A549 (cell line): ENCODE results near the gene GRM4. TPM values are rescaled to one million over a fixed set of nuclear protein-coding genes. Genes with fewer than 3 reads are reported as not detected.
A peak's percentile ranks its signal among the peaks of the same experiment; 100 is the strongest.

ENCODE experiments used
- ATAC-seq, 2 experiments: fragments of 200-7000 bp in 1 of 2; fragments of >200 bp in 1 of 2; cut with Nextera tagmentation in 1 of 2; cut with Tn5 transposase in 1 of 2; 3 replicates each; pipeline versions ENCODE4 v1.8.0 to v1.9.1; 2018 to 2020; ENCODE audit warnings: mild to moderate bottlenecking in 1 of 2, moderate library complexity in 1 of 2
- CTCF ChIA-PET: fragments of 300-600 bp; sonication (Branson Sonifier 250); formaldehyde crosslinking; extraction: SDS; loops from one replicate; lab custom pipeline; 2021; ENCODE audit warnings: antibody characterized with exemption, inconsistent platforms; lab: Yijun Ruan, JAX
- POLR2A ChIA-PET: fragments of 350-600 bp; formaldehyde crosslinking; extraction: SDS; loops from one replicate; lab custom pipeline; 2021; ENCODE audit warnings: antibody characterized with exemption, inconsistent platforms; lab: Yijun Ruan, JAX
- DNase-seq, 2 experiments: peaks; one replicate each; pipeline versions ENCODE4 v3.0.0 to v3.0.0-alpha.2; 2011 to 2016; ENCODE audit warnings: low read depth in 1 of 2, low spot score in 1 of 2
- FAIRE-seq: peaks from 2 replicates; lab custom pipeline; 2011; peaks lifted over from hg19 to GRCh38; lab: Jason Lieb, UNC
- H3K27ac ChIP-seq, 2 experiments: fragments of >200 bp; sonication (Bioruptor Twin); formaldehyde crosslinking; 3 replicates each; pipeline ENCODE4 v1.5.1; 2016 to 2017
- H3K4me1 ChIP-seq: fragments of >200 bp; sonication (Bioruptor Twin); formaldehyde crosslinking; 3 replicates; pipeline ENCODE4 v1.6.1; 2016
- H3K4me2 ChIP-seq: fragments of >200 bp; sonication (Bioruptor Twin); formaldehyde crosslinking; 3 replicates; pipeline ENCODE4 v1.6.1; 2016
- H3K4me3 ChIP-seq: fragments of >200 bp; sonication (Bioruptor Twin); formaldehyde crosslinking; 3 replicates; pipeline ENCODE4 v1.5.1; 2016
- H3K9me3 ChIP-seq: fragments of >200 bp; sonication (Bioruptor Twin); formaldehyde crosslinking; 3 replicates; pipeline ENCODE4 v1.6.1; 2016
- CBX2 ChIP-seq: fragments of 200-600 bp; sonication (generic); IDR thresholded peaks from 2 replicates; pipeline ENCODE4 v1.6.1; 2016; ENCODE audit warnings: low read depth, mild to moderate bottlenecking, borderline replicate concordance
- CHD4 ChIP-seq: fragments of 200-600 bp; sonication (generic); IDR thresholded peaks from 2 replicates; pipeline ENCODE4 v1.6.1; 2016; ENCODE audit warnings: antibody characterized with exemption, mild to moderate bottlenecking, borderline replicate concordance
- EP300 ChIP-seq, 2 experiments: fragments of >200 bp; sonication (Bioruptor Twin); formaldehyde crosslinking; IDR thresholded peaks; 2 replicates in 1 of 2; 3 replicates in 1 of 2; pipeline ENCODE4 v1.6.1; 2016 to 2017
- ESRRA ChIP-seq: fragments of 150-350 bp; IDR thresholded peaks from 2 replicates; pipeline ENCODE4 v1.6.1; 2014; ENCODE audit warnings: mild to moderate bottlenecking, low read length, borderline replicate concordance
- FOSL2 ChIP-seq, 2 experiments: fragments of 450-650 bp in 1 of 2; fragments of >200 bp in 1 of 2; sonication (Bioruptor Twin) in 1 of 2; formaldehyde crosslinking; IDR thresholded peaks; 2 replicates each; pipeline versions ENCODE4 v1.5.0 to v1.6.1; 2016 to 2020; ENCODE audit warnings: mild to moderate bottlenecking in 1 of 2, moderate library complexity in 1 of 2
- GATA3 ChIP-seq: IDR thresholded peaks from 2 replicates; pipeline ENCODE4 v1.6.1; 2012; ENCODE audit warnings: borderline replicate concordance
- MAFK ChIP-seq: fragments of 450-650 bp; IDR thresholded peaks from 2 replicates; pipeline ENCODE4 v1.6.1; 2014; ENCODE audit not compliant: partially characterized antibody
- MAZ ChIP-seq: fragments of 150-350 bp; IDR thresholded peaks from 2 replicates; pipeline ENCODE4 v1.6.1; 2014; ENCODE audit warnings: antibody characterized with exemption, low read depth, low read length, borderline replicate concordance
- NFE2L2 ChIP-seq: fragments of 150-350 bp; conservative IDR thresholded peaks from 2 replicates; pipeline ENCODE4 v1.6.1; 2014; ENCODE audit warnings: low read length
- POLR2A ChIP-seq: IDR thresholded peaks from 2 replicates; pipeline ENCODE4 v1.6.1; 2012; ENCODE audit warnings: mild to moderate bottlenecking, low read length
- POLR2AphosphoS2 ChIP-seq: conservative IDR thresholded peaks from 2 replicates; pipeline ENCODE4 v1.6.1; 2012; ENCODE audit warnings: low read length, improper control_type of control experiment, inconsistent platforms
- RAD21 ChIP-seq, 2 experiments: fragments of >200 bp in 1 of 2; sonication (Bioruptor Twin) in 1 of 2; formaldehyde crosslinking in 1 of 2; IDR thresholded peaks in 1 of 2; conservative IDR thresholded peaks in 1 of 2; 2 replicates in 1 of 2; 3 replicates in 1 of 2; pipeline ENCODE4 v1.6.1; 2012 to 2018; ENCODE audit warnings: inconsistent platforms in 1 of 2
- RFX5 ChIP-seq: fragments of 450-650 bp; IDR thresholded peaks from 2 replicates; pipeline ENCODE4 v1.7.1; 2014; ENCODE audit warnings: antibody characterized with exemption, mild to moderate bottlenecking, moderate library complexity
- TFCP2L1 ChIP-seq: fragments of 250-450 bp; sonication (Bioruptor Pico); IDR thresholded peaks from 2 replicates; pipeline ENCODE4 v1.5.0; 2021; ENCODE audit warnings: mild to moderate bottlenecking
- ZFP36 ChIP-seq: fragments of 450-650 bp; IDR thresholded peaks from 2 replicates; pipeline ENCODE4 v1.6.1; 2014; ENCODE audit warnings: borderline replicate concordance; ENCODE audit not compliant: partially characterized antibody
- whole genome bisulfite sequencing: methylation state at CpG from one replicate; pipeline ENCODE4 v1.1.6; 2017; ENCODE audit errors: missing lambda C conversion rate; 5-methylcytosine and 5-hydroxymethylcytosine counted together
- polyA minus RNA-seq: library from RNA; depleted of rRNA, polyadenylated mRNA; stranded (reverse); fragments of >200 nt; gene quantifications from 2 replicates; pipeline ENCODE4 v1.2.3, GENCODE V29; 2011; rRNA and poly(A)+ RNA removed
- polyA plus RNA-seq, 4 experiments: library from polyadenylated mRNA; depleted of rRNA in 3 of 4; stranded (reverse); fragments of >200 nt; fragmentation: RNase III in 1 of 4; extraction: RNeasy Plus Mini Kit Qiagen cat#74134 plus additional on column Dnase treatment in 1 of 4; gene quantifications; 2 replicates in 3 of 4; 3 replicates in 1 of 4; pipeline ENCODE4 v1.2.3, GENCODE V29; 2011 to 2017
- TF ChIP-seq, protein P1 (sequence below): IDR thresholded peaks from 2 replicates; pipeline ENCODE4 v1.6.1; 2012
- TF ChIP-seq, protein P2 (sequence below): fragments of >200 bp; sonication (Bioruptor Twin); formaldehyde crosslinking; IDR thresholded peaks from 3 replicates; pipeline ENCODE4 v1.6.1; 2016
- TF ChIP-seq, protein P3 (sequence below): fragments of 250-450 bp; sonication (Bioruptor Pico); IDR thresholded peaks from 2 replicates; pipeline ENCODE4 v1.5.0; 2020; ENCODE audit warnings: low read depth, mild to moderate bottlenecking, moderate library complexity
- TF ChIP-seq, protein P4 (sequence below): fragments of >200 bp; sonication (Bioruptor Twin); formaldehyde crosslinking; IDR thresholded peaks from 2 replicates; pipeline ENCODE4 v1.6.1; 2016
- TF ChIP-seq, protein P5 (sequence below): fragments of 200-600 bp; sonication (generic); IDR thresholded peaks from 2 replicates; pipeline ENCODE4 v1.6.1; 2016; ENCODE audit warnings: antibody characterized with exemption, mild to moderate bottlenecking, moderate library complexity
- TF ChIP-seq, protein P6 (sequence below): fragments of 450-650 bp; IDR thresholded peaks from 2 replicates; pipeline ENCODE4 v1.6.1; 2014; ENCODE audit warnings: antibody characterized with exemption

The GRM4 gene
- polyA plus RNA-seq (2011; rRNA removed) (0.03 and 0.05 TPM in 2 replicates), polyA plus RNA-seq (2017; fragmentation: RNase III; extraction: RNeasy Plus Mini Kit Qiagen cat#74134 plus additional on column Dnase treatment) (0.05 to 0.13 TPM (median 0.07 TPM) in 3 replicates), polyA minus RNA-seq (0.05 and 0.08 TPM in 2 replicates)
- 0.03 TPM in 2 replicates for polyA plus RNA-seq (2012; cell fraction: cytosol; rRNA removed)
- 0.18 and 0.21 TPM in 2 replicates for polyA plus RNA-seq (2012; cell fraction: nucleus; rRNA removed)

DNA sequence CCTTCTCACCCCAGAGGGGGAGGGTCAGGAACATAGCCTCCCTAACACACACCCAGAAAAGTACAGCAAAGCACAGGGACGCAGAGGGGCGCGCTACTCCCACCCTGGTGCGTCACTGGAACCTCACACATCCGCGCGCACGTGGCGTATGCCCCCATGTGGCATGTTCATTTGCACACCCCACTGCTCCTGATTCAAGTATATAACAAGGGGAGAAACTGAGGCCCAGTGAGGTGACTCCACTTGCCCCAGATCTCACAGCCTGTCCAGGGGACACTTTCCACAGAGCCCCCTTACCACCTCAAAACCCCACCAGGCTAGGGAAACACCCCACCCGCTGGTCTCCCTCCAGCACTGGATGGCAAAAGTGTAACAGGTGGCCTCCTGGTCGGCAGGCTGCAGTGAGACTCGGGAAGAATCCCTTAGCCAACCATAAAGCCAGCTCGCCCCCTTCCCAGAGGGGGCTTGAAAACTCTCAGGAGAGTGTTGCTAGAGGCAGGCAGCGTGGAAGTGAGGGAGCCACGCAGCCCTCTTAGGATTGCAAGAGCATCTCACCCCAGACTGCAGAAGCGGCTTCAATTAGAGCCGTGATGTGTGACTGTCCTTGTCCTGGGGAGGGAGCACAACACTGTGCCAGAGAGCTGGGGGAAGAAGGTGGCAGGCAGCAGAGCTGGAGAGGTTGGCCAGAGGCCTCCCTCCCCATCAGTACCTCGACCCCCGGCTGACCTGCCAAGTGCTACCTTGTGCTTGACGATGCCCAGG, at the start of gene GRM4:
TSS of gene GRM4 (minus strand) at position 67 of the 762 bp plus-strand sequence. CDS start 12,591 bp downstream, outside the sequence.
- Histone ChIP-seq H3K27ac (peak within 1 kb of the TSS in 1 of 2 experiments; percentile 68; a peak in 3 of 6 replicates), H3K9me3 (no peaks in the 10 kb centered on the region), H3K4me1 (peaks cover 10% of the 10 kb centered on the region; the same call in 1 of the 3 replicates), H3K4me3 (peak within 1 kb of the TSS; percentile 48), H3K4me2 (peak within 1 kb of the TSS; percentile 100)
- TF ChIP-seq TFCP2L1 (no peak), CHD4 (no peak)
- TF ChIP-seq, protein P1, sequence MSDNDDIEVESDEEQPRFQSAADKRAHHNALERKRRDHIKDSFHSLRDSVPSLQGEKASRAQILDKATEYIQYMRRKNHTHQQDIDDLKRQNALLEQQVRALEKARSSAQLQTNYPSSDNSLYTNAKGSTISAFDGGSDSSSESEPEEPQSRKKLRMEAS = 0 out of 2 replicates have a peak, but pooled peaks have one; percentile 28
- WGBS = 86% methylated on average over 15 of the region's 20 CpGs
- FAIRE-seq (no peak), DNase-seq (no peak), ATAC-seq (no peak)
- ChIA-PET CTCF (interaction anchor here (0.5 to 4.0 kb wide), 14 partner anchors 9 to 606 kb away, joined by 3 to 26 read pairs (median 6); partner anchors contain the start of gene UQCC2), POLR2A (interaction anchor here (1.0 kb wide), 1 partner anchor 373 kb away, joined by 3 read pairs; no protein-coding TSS in a partner anchor)

DNA sequence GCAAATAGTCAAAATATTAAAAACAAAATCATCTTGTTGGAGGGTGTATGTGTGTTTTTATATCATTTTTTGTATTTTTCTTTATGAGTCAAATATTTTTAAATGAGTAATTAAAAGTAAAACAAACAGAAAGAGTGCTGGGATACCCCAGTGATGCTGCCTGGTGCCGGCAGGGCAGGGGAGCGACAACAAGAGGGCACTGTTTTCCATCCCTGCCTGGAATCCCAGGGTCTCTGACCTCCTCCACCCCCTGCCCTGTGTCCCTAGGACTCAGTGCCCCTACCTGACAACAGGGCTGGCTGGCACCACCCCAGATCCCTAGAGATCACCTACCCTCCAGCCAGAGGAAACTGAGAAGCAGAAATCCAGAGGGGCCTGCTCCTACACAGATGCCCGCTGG, 48.9 kb upstream of the GRM4 start:
- Histone ChIP-seq H3K4me3 (no peak overlapping the region), H3K9me3 (no peaks in the 10 kb centered on the region), H3K4me2 (no peak overlapping the region), H3K4me1 (no peaks in the 10 kb centered on the region), H3K27ac (no peak overlapping the region)
- no peak for ATAC-seq
- no peak for FAIRE-seq
- no peak for DNase-seq
- CTCF ChIA-PET = interaction anchor here (2.5 to 3.7 kb wide), 3 partner anchors 10 to 42 kb away, joined by 11 to 37 read pairs (median 32); partner anchors contain the start of gene HMGA1
- TF ChIP-seq, protein P2, sequence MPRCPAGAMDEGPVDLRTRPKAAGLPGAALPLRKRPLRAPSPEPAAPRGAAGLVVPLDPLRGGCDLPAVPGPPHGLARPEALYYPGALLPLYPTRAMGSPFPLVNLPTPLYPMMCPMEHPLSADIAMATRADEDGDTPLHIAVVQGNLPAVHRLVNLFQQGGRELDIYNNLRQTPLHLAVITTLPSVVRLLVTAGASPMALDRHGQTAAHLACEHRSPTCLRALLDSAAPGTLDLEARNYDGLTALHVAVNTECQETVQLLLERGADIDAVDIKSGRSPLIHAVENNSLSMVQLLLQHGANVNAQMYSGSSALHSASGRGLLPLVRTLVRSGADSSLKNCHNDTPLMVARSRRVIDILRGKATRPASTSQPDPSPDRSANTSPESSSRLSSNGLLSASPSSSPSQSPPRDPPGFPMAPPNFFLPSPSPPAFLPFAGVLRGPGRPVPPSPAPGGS = no peak
- TF ChIP-seq GATA3 = no peak
- TF ChIP-seq POLR2A = no peak
- TF ChIP-seq EP300 (IDR thresholded peaks at IDR 0.05) = no peak
- TF ChIP-seq POLR2AphosphoS2 = no peak
- TF ChIP-seq RAD21 (conservative IDR thresholded peaks at IDR 0.05 in 1 of 2, IDR thresholded peaks at IDR 0.05 in 1 of 2) = 0 out of 5 replicates have a peak, but pooled peaks of 1 of the 2 experiments have one; percentile 13
- TF ChIP-seq, protein P3, sequence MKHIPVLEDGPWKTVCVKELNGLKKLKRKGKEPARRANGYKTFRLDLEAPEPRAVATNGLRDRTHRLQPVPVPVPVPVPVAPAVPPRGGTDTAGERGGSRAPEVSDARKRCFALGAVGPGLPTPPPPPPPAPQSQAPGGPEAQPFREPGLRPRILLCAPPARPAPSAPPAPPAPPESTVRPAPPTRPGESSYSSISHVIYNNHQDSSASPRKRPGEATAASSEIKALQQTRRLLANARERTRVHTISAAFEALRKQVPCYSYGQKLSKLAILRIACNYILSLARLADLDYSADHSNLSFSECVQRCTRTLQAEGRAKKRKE (CRISPR knock-in tag) = no peak
- 82% methylated on average over 2 of the region's 3 CpGs for WGBS
- POLR2A ChIA-PET = interaction anchor here (2.8 kb wide), 1 partner anchor 42 kb away, joined by 14 read pairs; the partner anchor contains the start of gene HMGA1

DNA sequence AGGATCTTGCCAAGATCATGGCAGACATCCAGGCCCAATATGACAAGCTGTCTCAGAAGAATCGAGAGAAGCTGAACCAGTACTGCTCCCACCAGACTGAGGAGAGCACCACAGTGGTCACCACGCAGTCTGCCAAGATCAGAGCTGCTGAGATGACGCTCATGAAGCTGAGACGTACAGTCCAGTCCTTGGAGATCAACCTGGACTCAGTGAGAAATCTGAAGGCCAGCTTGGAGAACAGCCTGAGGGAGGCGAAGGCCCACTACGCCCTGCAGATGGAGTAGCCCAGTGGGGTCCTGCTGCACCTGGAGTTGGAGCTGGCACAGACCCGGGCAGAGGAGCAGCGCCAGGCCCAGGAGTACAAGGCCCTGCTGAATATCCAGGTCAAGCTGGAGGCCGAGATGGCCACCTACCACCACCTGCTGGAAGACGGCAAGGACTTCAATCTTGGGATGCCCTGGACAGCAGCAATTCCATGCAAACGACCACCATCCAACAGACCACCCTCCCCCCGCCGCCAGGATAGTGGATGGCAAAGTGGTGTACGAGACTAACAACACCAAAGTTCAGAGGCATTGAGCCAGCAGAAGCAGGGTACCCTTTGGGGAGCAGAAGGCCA, 44.7 kb upstream of the GRM4 start:
- DNase-seq (no peak), FAIRE-seq (no peak), ATAC-seq (no peak; a peak in 1 of 6 replicates)
- Histone ChIP-seq H3K27ac (no peak overlapping the region), H3K4me3 (no peak overlapping the region), H3K4me1 (no peaks in the 10 kb centered on the region), H3K9me3 (no peaks in the 10 kb centered on the region), H3K4me2 (no peak overlapping the region)
- CTCF ChIA-PET = interaction anchor here (0.6 to 1.9 kb wide), 7 partner anchors 10 to 136 kb away, joined by 3 to 7 read pairs (median 4); no protein-coding TSS in a partner anchor
- WGBS = 48% methylated on average over 4 of the region's 14 CpGs
- POLR2A ChIA-PET = interaction anchor here (0.6 kb wide), 1 partner anchor 527 kb away, joined by 3 read pairs; no protein-coding TSS in a partner anchor
- TF ChIP-seq, protein P4, sequence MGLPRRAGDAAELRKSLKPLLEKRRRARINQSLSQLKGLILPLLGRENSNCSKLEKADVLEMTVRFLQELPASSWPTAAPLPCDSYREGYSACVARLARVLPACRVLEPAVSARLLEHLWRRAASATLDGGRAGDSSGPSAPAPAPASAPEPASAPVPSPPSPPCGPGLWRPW = no peak
- TF ChIP-seq MAZ (no peak), CBX2 (no peak), TFCP2L1 (no peak), ZFP36 (no peak), NFE2L2 (no peak), ESRRA (no peak), FOSL2 (IDR thresholded peaks at IDR 0.05) (no peak), FOSL2 (CRISPR knock-in tag; IDR thresholded peaks at IDR 0.05) (no peak), RFX5 (no peak), MAFK (no peak), CHD4 (no peak)
- TF ChIP-seq, protein P1 = no peak
- TF ChIP-seq, protein P5, sequence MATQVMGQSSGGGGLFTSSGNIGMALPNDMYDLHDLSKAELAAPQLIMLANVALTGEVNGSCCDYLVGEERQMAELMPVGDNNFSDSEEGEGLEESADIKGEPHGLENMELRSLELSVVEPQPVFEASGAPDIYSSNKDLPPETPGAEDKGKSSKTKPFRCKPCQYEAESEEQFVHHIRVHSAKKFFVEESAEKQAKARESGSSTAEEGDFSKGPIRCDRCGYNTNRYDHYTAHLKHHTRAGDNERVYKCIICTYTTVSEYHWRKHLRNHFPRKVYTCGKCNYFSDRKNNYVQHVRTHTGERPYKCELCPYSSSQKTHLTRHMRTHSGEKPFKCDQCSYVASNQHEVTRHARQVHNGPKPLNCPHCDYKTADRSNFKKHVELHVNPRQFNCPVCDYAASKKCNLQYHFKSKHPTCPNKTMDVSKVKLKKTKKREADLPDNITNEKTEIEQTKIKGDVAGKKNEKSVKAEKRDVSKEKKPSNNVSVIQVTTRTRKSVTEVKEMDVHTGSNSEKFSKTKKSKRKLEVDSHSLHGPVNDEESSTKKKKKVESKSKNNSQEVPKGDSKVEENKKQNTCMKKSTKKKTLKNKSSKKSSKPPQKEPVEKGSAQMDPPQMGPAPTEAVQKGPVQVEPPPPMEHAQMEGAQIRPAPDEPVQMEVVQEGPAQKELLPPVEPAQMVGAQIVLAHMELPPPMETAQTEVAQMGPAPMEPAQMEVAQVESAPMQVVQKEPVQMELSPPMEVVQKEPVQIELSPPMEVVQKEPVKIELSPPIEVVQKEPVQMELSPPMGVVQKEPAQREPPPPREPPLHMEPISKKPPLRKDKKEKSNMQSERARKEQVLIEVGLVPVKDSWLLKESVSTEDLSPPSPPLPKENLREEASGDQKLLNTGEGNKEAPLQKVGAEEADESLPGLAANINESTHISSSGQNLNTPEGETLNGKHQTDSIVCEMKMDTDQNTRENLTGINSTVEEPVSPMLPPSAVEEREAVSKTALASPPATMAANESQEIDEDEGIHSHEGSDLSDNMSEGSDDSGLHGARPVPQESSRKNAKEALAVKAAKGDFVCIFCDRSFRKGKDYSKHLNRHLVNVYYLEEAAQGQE = no peak
- TF ChIP-seq, protein P6, sequence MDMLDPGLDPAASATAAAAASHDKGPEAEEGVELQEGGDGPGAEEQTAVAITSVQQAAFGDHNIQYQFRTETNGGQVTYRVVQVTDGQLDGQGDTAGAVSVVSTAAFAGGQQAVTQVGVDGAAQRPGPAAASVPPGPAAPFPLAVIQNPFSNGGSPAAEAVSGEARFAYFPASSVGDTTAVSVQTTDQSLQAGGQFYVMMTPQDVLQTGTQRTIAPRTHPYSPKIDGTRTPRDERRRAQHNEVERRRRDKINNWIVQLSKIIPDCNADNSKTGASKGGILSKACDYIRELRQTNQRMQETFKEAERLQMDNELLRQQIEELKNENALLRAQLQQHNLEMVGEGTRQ = no peak
